Body of pancreas (tissue), 4 donors: ENCODE results near the gene GTF2F2.

Experiments
- POLR2A ChIP-seq, 3 donors: fragments of 450-650 bp; IDR thresholded peaks; one replicate each; pipeline ENCODE4 v1.6.1; 2016; ENCODE audit warnings: antibody characterized with exemption in 3 of 3, mild to moderate bottlenecking in 2 of 3
- TF ChIP-seq, protein P1 (sequence below), 7 experiments: fragments of 450-650 bp in 4 of 7; fragments of 200-600 bp in 3 of 7; sonication (generic) in 3 of 7; IDR thresholded peaks; one replicate each; pipeline ENCODE4 v1.5.1; 2016 to 2019; ENCODE audit warnings: antibody characterized with exemption in 7 of 7

DNA sequence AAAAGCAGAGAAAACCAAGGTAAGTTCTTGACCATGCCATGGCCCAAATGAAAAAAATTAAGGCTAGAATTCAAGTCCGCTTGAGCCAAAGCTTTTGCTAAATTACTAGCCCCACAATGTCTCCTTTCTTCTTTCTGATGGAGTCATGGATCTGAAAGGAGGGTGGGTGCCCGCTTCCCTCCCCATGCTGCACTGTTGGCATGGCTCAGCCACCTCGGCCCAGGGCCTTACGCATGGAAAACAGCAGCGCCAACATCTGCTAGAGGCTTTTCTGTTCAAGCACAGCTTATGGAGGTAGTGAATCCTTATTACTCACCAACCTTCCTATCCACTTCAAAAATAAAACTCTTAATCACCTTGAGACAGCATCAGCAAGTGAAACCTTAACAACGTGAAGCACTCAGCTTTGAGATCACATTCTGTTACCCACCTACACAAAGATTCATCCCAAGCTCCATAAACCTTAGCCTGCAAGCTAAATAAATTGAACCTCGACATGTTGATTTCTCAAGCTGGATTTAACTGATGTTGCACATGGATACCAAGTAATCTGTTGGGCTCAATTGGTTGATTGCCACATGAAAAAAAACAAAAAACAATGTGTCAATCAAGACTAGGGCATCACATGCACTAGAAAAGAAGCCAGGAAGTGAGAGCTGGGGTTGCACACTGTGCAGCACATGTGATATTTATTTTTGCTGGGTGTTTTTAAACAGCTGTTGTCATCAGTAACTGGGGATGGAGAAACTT lies 177.3 kb downstream of the GTF2F2 start:
- TF ChIP-seq, protein P1, sequence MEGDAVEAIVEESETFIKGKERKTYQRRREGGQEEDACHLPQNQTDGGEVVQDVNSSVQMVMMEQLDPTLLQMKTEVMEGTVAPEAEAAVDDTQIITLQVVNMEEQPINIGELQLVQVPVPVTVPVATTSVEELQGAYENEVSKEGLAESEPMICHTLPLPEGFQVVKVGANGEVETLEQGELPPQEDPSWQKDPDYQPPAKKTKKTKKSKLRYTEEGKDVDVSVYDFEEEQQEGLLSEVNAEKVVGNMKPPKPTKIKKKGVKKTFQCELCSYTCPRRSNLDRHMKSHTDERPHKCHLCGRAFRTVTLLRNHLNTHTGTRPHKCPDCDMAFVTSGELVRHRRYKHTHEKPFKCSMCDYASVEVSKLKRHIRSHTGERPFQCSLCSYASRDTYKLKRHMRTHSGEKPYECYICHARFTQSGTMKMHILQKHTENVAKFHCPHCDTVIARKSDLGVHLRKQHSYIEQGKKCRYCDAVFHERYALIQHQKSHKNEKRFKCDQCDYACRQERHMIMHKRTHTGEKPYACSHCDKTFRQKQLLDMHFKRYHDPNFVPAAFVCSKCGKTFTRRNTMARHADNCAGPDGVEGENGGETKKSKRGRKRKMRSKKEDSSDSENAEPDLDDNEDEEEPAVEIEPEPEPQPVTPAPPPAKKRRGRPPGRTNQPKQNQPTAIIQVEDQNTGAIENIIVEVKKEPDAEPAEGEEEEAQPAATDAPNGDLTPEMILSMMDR (IDR thresholded peaks at IDR 0.05), result no peak
- TF ChIP-seq POLR2A (IDR thresholded peaks at IDR 0.05), result no peak
